ENCODE data around the gene LILRA1.
"Not testable (repeated sequence)": the region's sequence is repeated elsewhere in the genome, so short reads cannot be mapped to it uniquely, and the experiment has no call there.

The LILRA1 gene

GRCh38 chr19:54576411-54576976 is 16.9 kb upstream of the LILRA1 start:
- TF ChIP-seq PAX5 (IDR thresholded peaks at IDR 0.05; ENCODE audit: insufficient read depth, low read length, severe bottlenecking) (no peak), TAF1 (IDR thresholded peaks at IDR 0.05; ENCODE audit: low read depth, low read length) (no peak), SPI1 (IDR thresholded peaks at IDR 0.05; ENCODE audit: low read depth, low read length) (no peak), POU2F2 (IDR thresholded peaks at IDR 0.05; ENCODE audit: low read depth, low read length) (no peak), POLR2AphosphoS5 (IDR thresholded peaks at IDR 0.05; ENCODE audit: low read depth, low read length) (no peak), POLR2A (IDR thresholded peaks at IDR 0.05; ENCODE audit: low read depth, low read length) (no peak)
- no peak for DNase-seq (ENCODE audit: insufficient read length, low spot score)
- FAIRE-seq = no peak

- TF ChIP-seq PAX5 (IDR thresholded peaks at IDR 0.05; ENCODE audit: insufficient read depth, low read length, severe bottlenecking) (no peak), POLR2AphosphoS5 (IDR thresholded peaks at IDR 0.05; ENCODE audit: low read depth, low read length) (no peak), POLR2A (IDR thresholded peaks at IDR 0.05; ENCODE audit: low read depth, low read length) (no peak), TAF1 (IDR thresholded peaks at IDR 0.05; ENCODE audit: low read depth, low read length) (no peak), SPI1 (IDR thresholded peaks at IDR 0.05; ENCODE audit: low read depth, low read length) (no peak), POU2F2 (IDR thresholded peaks at IDR 0.05; ENCODE audit: low read depth, low read length) (no peak)
- FAIRE-seq (no peak), DNase-seq (ENCODE audit: insufficient read length, low spot score) (no peak)
Observed at GRCh38 chr19:54577334-54577733, 16.1 kb upstream of the LILRA1 start.

- FAIRE-seq; DNase-seq (ENCODE audit: insufficient read length, low spot score): not testable (repeated sequence)
Observed at GRCh38 chr19:54578268-54578667, 15.2 kb upstream of the LILRA1 start.

GRCh38 chr19:54586397-54586796 is 7.0 kb upstream of the LILRA1 start:
- no peak for DNase-seq (ENCODE audit: insufficient read length, low spot score)
- no peak for FAIRE-seq
- TF ChIP-seq POLR2AphosphoS5 (IDR thresholded peaks at IDR 0.05; ENCODE audit: low read depth, low read length) (no peak), POLR2A (IDR thresholded peaks at IDR 0.05; ENCODE audit: low read depth, low read length) (no peak), POU2F2 (IDR thresholded peaks at IDR 0.05; ENCODE audit: low read depth, low read length) (no peak), PAX5 (IDR thresholded peaks at IDR 0.05; ENCODE audit: insufficient read depth, low read length, severe bottlenecking) (no peak), TAF1 (IDR thresholded peaks at IDR 0.05; ENCODE audit: low read depth, low read length) (no peak), SPI1 (IDR thresholded peaks at IDR 0.05; ENCODE audit: low read depth, low read length) (no peak)

GRCh38 chr19:54587026-54587425 is 6.4 kb upstream of the LILRA1 start:
- no peak for FAIRE-seq
- DNase-seq (ENCODE audit: insufficient read length, low spot score) = no peak
- TF ChIP-seq SPI1 (IDR thresholded peaks at IDR 0.05; ENCODE audit: low read depth, low read length) (no peak), POU2F2 (IDR thresholded peaks at IDR 0.05; ENCODE audit: low read depth, low read length) (no peak), POLR2A (IDR thresholded peaks at IDR 0.05; ENCODE audit: low read depth, low read length) (no peak), PAX5 (IDR thresholded peaks at IDR 0.05; ENCODE audit: insufficient read depth, low read length, severe bottlenecking) (no peak), TAF1 (IDR thresholded peaks at IDR 0.05; ENCODE audit: low read depth, low read length) (no peak), POLR2AphosphoS5 (IDR thresholded peaks at IDR 0.05; ENCODE audit: low read depth, low read length) (no peak)

GRCh38 chr19:54593931-54594626 is 647 bp downstream of the LILRA1 start:
- not testable (repeated sequence) for DNase-seq (ENCODE audit: insufficient read length, low spot score)

GRCh38 chr19:54594737-54595136 is 1.3 kb downstream of the LILRA1 start:
- TF ChIP-seq POU2F2 (IDR thresholded peaks at IDR 0.05; ENCODE audit: low read depth, low read length) = no peak
- no peak for TF ChIP-seq TAF1 (IDR thresholded peaks at IDR 0.05; ENCODE audit: low read depth, low read length)
- TF ChIP-seq POLR2A (IDR thresholded peaks at IDR 0.05; ENCODE audit: low read depth, low read length) = no peak
- TF ChIP-seq PAX5 (IDR thresholded peaks at IDR 0.05; ENCODE audit: insufficient read depth, low read length, severe bottlenecking) = no peak
- no peak for TF ChIP-seq SPI1 (IDR thresholded peaks at IDR 0.05; ENCODE audit: low read depth, low read length)
- TF ChIP-seq POLR2AphosphoS5 (IDR thresholded peaks at IDR 0.05; ENCODE audit: low read depth, low read length) = no peak

More at GRCh38 chr19:54593931-54594626, 647 bp downstream of the LILRA1 start:
- FAIRE-seq = peak; percentile 26

GRCh38 chr19:54595680-54596436 is 2.4 kb downstream of the LILRA1 start:
- not testable (repeated sequence) for FAIRE-seq; DNase-seq (ENCODE audit: insufficient read length, low spot score)

More at GRCh38 chr19:54594737-54595136, 1.3 kb downstream of the LILRA1 start:
- FAIRE-seq = no peak
- DNase-seq (ENCODE audit: insufficient read length, low spot score) = no peak

GRCh38 chr19:54600212-54600611 is 6.8 kb downstream of the LILRA1 start:
- no peak for DNase-seq (ENCODE audit: insufficient read length, low spot score)
- TF ChIP-seq POLR2AphosphoS5 (IDR thresholded peaks at IDR 0.05; ENCODE audit: low read depth, low read length) (no peak), SPI1 (IDR thresholded peaks at IDR 0.05; ENCODE audit: low read depth, low read length) (no peak), TAF1 (IDR thresholded peaks at IDR 0.05; ENCODE audit: low read depth, low read length) (no peak), POLR2A (IDR thresholded peaks at IDR 0.05; ENCODE audit: low read depth, low read length) (no peak), PAX5 (IDR thresholded peaks at IDR 0.05; ENCODE audit: insufficient read depth, low read length, severe bottlenecking) (no peak), POU2F2 (IDR thresholded peaks at IDR 0.05; ENCODE audit: low read depth, low read length) (no peak)
- FAIRE-seq = no peak

- TF ChIP-seq POLR2AphosphoS5 (IDR thresholded peaks at IDR 0.05; ENCODE audit: low read depth, low read length) = no peak
- TF ChIP-seq SPI1 (IDR thresholded peaks at IDR 0.05; ENCODE audit: low read depth, low read length) = peak; percentile 60
- DNase-seq (ENCODE audit: insufficient read length, low spot score) = no peak
- FAIRE-seq = peak; percentile 98
Observed at GRCh38 chr19:54606230-54606629, 12.8 kb downstream of the LILRA1 start.

Measured in GM12891 (cell line).